GM19467 (cell line): ENCODE measurements around the gene CA6.
"Not testable (repeated sequence)": the region's sequence is repeated elsewhere in the genome, so short reads cannot be mapped to it uniquely, and the experiment has no call there.

Experiments
- ATAC-seq: cut with Tn5 transposase; IDR thresholded peaks from one replicate; pipeline ENCODE4 v1.9.1; 2021; ENCODE audit warnings: mild to moderate bottlenecking, moderate library complexity; ENCODE audit not compliant: unreplicated experiment

CA6 gene

DNA sequence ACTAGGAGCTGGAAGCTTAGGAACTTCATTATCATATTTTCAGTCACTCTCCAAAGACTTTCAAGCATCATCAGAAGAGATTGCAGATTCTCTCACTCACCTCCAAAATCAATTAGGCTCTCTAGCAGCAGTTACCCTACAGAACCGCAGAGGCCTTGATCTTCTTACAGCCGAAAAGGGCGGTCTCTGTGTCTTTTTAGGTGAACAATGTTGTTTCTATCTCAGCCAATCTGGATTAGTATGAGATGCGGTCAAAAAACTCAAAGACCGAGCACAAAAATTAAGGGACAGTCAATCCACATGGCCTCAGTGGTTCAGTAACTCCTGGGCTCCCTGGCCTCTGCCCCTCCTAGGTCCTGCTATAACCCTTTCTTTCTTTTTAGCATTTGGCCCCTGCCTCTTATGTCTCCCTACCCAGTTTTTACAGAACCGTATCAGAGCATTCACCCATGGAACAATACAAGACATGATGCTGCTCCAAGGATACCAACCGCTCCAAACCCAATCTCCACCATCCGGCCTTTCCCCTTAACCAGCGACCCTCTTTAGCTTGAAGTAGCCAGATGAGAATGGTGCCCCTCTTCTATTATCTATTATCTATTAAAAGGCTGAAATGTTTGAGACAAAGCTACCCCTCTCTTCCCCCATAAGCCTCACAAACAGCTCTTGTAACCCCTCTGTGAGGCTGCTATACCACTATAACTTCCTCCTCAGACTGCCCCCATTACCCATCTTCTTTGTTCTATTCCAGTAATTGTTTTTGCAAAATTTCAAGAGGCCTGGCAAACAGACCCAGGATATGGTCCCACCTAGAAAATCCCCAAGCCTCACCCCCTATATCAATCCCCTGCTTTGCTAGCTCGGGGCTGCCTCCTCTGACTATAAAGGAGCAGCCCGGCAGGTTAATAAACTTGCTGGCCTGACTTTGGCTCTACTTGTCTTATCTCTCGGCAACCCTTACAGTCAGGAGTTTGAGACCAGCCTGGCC lies 18.7 kb upstream of the CA6 start:
- ATAC-seq = no peak

DNA sequence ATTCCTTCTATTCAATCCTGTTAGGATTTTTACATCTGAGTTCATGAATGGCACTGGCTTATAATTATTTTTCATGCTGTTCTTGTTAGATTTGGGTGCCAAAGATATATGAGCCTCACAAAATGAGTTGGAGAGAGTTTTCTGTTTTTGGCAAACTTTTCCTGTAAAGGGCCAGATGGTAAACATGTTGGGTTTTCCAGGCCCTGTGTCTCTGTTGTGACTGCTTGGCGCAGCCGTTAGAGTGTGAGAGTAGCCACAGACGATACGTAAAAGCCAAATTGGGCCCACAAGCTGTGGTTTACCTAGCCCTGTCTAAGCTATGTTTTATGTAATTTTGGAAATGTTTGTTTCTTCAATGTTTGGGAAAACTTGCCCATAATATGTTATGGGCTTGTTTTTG lies 15.6 kb upstream of the CA6 start:
- no peak for ATAC-seq

DNA sequence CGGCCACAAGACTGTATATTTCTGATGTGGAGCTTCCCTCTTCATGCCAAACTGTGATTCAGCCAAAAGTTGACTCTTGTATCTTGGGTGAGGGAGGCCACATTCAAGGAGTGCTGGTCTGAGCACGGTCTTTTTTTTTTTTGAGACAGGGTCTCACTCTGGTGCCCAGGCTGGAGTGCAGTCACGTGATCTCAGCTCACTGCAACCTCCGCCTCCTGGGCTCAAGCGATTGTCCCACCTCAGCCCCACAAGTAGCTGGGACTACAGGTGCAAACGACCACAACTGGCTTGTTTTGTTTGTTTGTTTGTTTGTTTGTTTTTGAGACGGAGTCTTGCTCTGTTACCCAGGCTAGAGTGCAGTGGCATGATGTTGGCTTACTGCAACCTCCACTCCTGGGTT lies 8.6 kb upstream of the CA6 start:
- not testable (repeated sequence) for ATAC-seq

DNA sequence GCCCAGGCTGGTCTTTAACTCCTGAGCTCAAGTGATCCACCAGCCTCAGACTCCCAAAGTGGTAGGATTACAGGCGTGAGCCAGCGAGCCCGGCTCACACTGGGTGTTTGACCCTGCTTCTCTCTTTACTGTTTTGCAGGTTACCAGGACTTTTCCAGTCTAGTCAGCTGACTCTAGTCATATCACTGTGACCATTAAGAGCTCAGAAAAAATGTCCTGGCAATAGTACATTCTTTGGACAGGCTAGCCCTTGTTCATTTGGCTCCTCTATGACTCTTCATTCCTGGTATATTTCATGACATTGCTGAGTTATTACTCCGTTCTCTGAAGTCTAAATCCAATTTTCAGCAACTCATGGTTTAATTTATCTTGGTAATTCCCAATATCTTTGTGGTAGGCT lies 8.0 kb upstream of the CA6 start:
- ATAC-seq = no peak

DNA sequence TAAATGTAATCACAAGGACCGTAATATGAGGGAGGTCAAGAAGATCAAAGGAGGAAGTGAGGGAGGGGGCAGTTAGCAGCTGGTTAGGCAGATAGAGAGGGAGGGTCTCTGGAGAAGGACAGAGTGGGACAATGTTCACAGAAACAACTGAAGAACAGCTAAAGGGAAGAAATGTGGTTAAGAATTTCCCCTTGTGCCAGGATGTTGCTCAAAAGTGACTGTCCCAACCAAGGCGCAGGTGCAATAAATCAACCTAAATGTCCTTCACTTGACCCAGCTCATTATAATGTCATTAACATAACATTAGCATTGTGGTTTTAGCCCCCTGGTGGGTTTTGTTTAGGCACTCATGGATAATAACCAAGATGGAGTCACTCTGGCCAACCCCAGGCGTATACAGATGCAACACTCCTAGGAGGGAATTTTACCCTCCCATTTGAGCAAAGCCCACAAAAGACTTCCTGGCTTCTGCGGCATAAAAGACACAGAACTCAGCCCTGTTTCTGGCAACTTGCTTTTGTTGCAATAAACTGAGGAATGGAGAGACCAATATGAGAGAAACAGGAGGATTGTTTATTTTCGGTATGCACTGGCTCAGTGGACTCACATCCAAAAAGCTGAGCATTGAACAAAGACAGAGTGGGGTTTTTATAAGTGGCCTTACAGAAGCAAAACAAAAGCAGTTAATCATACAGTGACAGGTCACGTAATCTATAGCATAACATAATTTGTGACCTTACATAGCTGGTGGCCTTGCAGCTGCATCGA lies 7.3 kb upstream of the CA6 start:
- no peak for ATAC-seq

DNA sequence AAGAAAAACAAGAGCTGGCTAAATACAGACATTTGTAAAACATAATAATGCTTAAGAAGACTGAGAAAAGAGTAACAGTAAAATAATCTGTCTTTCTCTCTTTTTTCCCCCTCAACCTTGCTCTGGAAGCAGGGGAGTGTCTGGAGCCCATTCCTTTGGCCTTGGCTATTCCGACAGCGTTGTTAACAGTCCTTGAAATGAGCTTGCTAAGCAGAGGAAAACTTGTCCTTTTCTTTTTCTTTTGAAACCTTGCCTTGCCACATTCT lies 6.7 kb upstream of the CA6 start:
- no peak for ATAC-seq

DNA sequence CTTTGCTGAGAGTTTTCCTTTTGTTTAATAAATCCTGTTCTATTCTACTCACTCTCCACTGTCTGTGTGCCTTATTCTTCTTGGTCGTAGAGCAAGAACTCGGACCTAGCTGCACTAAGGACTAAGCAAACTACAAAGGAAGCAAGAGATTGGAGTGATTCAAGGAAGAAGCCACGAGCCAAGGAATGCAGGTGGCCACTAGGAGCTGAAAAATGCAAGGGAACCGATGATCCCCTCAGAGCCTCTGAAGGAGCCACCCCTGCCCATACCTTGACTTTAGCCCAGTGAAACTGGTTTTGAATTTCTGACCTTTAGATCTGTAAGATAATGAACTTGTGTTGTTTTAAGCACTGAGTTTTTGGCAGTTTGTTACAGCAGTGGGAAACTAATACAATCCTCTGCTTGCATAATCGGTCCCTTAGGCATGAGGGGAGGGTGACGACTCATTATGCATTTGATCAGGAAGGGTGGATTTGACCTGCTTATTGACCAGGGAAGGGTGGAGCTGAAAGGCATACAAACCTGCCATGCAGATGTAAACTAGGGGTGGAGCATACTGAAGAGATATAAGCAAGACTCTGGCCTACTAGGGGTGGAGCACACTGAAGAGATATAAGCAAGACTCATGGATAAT lies 6.2 kb upstream of the CA6 start:
- ATAC-seq = no peak

DNA sequence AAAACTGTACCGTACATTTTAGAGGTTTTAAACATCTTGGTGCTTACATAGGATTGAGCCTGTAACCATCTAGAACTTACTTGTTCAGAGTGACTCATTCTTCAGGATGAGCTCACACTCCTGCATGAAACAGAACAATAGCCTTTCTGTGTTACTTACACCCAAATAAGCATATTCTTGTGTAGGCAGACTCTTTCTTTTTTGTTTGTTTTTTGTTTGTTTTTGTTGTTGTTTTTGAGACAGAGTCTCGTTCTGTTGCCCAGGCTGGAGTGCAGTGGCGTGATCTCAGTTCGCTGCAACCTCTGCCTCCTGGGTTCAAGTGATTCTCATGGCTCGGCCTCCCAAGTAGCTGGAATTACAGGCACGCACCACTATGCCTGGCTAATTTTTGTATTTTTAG lies 3.8 kb upstream of the CA6 start:
- no peak for ATAC-seq

DNA sequence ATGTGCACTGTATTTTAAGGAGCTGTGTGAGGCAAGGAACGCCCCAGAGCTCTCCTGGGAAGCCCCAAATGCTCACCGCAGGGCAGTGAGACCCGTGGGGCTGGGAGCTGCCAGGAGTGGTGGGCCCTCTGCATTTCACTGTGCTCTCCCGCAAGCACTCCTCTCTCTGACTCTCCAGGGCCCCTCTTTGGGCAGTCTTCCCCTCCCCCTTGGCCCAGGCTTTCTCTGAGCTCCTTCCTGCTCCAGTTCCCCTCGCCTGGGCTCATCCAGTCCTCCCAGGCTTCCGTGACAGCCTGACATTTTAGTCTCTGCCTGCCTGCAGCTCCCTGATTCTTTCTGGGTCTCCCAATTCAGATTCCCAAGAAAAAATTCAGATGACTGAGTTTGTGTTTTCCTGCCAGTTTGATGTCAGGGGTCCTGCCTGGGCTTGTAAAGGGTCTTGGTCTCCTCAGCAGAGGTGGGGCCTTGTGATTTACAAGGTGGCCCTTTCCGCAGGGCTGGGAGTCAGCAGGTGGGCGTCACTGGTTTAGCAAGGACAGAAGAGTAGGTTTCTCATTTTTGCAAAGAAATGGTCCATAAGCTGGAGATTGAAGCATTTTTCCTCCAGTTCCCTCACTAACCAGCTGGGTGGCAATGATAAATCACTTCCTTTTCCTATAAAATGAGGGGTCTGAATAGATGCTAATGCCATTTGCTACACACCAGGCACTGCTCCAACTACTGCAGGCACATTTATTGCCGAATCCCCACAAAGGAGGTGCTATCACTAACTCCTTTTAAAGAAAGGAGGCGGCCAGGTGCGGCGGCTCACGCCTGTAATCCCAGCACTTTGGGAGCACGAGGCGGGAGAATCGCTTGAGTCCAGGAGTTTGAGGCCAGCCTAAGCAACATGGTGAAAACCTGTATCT lies 1.9 kb upstream of the CA6 start:
- no peak for ATAC-seq

DNA sequence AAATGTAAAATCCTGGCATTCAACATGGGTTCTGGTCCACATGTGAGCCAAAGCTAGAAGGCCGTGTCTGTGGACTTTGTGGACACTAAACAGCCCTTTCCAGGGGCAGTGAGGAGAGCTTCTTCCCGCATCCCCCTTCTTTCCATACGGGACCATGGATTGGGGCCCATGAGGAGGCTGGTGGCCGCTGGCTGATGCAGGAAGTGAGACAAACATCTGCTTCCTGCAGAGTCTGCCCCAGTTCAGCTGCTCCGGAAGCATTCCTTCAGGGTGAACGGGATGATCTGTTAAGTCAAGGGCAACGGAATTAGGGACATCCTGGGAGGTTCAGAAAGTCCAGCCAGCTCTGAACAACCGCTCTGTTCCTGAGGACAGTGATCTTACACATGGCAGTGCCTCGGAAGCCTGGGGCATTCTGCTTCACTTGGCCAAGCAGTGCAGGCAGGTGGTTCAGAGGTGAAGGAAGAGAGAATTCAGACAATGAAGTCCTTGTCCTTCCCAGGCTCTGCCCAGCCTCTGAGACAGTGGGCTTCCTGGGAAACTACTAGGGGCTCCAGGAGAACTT lies 1.5 kb downstream of the CA6 start:
- no peak for ATAC-seq

DNA sequence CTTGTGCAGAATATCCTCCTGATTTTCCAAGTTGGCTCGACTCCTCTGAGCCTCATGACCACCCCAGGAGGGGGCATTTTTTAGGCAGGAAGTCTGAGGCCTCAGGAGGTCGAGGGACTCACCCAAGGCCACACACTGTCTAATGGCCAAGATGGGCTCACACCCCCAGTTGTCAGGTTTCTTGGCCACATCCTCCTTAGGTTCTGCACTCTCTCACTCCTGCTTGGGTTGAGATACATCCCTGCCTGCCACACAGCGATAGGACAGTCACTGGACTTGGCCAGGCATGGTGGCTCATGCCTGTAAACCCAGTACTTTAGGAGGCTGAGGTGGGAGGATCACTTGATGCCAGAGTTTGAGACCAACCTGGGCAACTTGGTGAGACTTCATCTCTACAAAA lies 4.6 kb downstream of the CA6 start:
- ATAC-seq = no peak

DNA sequence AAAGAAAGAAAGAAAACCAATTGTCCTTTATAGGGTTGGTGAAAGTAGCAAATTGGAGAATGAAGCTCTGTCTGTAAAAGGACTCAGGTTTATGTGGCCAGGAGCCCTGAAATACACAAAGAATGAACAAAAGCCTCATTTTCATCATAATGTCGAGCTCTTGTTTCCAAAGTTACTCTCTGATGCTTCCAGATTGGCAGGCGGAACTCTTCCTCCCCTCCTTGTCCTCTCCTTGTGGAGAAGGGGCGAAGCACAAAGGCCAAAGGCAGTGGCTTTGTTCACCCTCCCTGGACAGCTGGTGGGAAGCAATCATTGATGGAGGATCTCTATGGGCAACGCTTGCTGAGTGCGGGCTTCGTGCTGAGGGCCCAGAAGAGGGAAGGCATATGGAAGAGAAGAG lies 5.6 kb downstream of the CA6 start:
- no peak for ATAC-seq

DNA sequence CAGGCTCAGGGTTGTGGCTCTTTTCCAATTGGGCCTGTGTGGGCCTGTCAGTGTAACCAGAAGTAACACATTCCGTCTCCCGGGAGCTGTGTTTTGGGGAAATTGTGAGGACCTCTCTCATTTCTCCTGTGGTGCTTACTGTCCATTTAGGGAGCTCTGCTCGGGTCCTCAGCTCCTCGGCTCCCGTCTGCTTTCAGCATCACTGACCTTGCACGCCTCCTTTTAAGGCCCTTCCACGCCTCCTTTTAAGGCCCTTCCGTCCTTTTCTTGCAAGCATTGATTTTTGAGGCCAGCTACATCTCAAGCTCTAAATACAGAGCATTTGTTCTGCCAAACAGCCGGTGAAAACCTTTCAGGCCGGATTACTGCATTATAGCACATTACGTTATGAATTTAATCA lies 9.7 kb downstream of the CA6 start:
- ATAC-seq = no peak

DNA sequence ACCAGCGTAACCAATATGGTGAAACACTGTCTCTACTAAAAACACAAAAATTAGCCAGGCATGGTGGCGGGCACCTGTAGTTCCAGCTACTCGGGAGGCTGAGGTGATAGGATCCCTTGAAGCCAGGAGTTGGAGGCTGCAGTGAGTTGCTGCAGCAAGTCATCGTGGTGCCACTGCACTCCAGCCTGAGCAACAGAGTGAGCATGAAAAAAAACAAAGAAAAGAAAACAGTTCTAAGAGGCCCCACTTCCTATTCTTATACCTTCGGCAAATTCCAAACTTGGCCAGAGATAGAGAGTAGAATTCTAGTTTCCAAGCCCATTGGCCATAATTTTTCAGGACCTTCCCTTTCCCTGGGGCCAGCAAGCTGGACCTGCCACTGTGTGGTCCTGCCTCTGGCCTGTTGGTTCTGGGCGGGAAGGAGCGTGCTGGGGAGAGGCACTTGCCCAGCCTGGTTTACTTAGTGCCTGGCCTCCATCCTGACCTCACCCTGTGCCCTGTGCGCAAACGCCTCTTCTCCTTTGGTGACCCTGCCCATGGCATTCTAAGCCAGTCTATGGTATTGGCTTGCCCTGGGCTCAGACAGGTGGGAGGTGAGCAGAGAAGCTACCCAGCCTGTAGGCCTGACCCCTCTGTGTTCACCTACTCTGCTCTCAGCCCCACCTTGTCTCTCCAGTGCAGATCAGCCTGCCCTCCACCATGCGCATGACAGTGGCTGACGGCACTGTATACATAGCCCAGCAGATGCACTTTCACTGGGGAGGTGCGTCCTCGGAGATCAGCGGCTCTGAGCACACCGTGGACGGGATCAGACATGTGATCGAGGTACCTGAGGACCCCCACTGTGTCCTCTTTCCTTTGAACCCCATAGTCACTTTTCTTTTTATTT lies 11.0 kb downstream of the CA6 start:
- ATAC-seq = no peak

DNA sequence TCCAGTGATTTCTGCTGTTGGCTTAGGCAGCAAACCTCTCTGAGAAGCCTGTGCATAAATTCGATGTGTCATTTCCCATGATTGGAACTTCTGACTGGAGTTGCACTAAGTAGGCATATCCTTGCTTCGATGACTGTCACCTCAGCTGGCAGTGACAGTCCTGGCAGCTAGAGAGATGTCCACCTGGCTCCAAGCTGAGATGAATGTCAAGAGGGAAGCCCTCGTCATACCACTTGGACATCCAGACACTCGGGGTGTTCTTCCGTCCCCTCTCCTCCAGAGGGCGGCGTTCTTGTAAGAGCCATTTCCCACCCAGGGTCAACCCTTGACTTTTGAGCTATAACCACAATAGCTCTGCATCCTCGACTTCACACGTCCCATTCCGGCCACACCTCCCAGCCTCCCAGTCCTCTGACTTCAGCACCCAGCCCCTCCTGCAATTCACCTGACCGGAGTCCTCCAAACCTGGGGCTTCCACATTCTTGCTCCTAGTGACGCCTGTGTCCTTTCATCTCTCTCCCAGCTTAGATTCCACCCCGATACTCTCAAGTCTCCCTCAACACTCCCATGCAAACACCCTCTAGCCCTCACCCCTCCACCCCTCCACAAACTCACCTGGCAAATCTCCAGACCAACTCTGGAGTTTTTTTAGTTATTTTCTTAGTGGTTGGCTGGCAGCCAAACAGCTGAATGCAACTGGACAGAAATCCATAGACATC lies 17.3 kb downstream of the CA6 start:
- ATAC-seq = no peak

DNA sequence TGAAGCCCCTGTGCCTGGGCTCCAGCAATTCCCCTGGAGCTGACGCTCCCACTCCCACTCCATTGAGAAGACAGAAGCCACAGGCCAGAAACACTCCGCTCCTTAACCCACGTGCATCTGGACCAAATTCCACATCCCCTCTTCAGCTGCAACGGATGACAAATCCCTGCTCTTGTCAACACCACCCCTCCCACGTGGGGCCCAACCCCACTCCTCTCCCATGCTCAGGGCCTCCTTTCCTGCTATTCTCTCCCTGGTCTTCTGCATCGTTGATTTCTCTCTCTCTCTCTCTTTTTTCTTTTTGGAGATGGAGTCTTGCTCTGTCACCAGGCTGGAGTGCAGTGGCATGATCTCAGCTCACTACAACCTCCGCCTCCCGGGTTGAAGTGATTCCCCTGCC lies 18.3 kb downstream of the CA6 start:
- no peak for ATAC-seq

DNA sequence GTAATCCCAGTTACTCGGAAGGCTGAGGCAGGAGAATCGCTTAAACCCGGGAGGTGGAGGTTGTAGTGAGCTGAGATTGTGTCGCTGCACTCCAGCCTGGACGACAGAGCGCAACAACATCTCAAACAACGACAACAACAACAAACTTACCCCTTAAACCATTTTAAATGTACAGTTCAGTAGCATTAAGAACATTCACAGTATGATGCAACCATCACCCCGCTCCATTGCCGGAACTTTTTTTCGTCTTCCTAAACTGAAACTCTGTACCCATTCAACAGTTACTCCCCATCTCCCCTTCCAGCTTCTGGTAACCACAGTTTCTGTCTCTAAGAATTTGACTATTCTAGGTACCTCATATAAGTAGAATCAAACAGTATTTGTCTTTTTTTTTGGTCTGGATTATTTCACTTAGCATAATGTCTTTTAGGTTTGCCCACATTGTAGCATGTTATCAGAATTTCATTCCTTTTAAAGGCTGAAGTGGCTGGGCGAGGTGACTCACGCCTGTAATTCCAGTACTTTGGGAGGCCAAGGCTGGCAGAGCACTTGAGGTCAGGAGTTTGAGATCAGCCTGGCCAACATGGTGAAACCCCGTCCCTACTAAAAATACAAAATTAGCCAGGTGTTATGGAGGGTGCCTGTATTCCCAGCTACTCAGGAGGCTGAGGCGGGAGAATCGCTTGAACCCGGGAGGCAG lies 19.6 kb downstream of the CA6 start:
- ATAC-seq = no peak

DNA sequence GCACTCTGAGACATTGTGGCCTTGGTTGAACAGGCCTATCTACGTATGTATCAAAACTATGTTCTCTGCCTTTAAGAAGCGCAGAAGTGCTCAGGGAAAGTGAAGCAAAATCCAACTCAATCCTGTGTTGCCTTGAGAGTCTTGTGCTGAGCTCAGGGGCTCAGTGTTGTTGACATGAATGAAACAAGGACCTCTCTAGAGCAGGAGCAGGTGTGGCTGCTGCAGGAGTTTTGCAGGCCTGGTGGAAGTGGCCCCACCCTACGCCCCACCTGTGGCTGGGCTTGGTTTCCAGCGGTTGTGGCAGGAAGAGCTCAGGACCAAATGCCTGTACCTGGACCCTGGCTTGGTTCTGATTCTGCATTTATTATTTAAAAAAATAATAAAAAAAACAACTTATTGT lies 20.9 kb downstream of the CA6 start:
- no peak for ATAC-seq
